ENCODE results near the gene LAMTOR5. TPM values are rescaled to one million over a fixed set of nuclear protein-coding genes. Genes with fewer than 3 reads are reported as not detected.

The LAMTOR5 gene
- total and polyA plus RNA-seq, 2 of the 13 experiments (the other 11 are each of a cell fraction or from before 2014, with no cell fraction given): 96.7 to 400 TPM

DNA sequence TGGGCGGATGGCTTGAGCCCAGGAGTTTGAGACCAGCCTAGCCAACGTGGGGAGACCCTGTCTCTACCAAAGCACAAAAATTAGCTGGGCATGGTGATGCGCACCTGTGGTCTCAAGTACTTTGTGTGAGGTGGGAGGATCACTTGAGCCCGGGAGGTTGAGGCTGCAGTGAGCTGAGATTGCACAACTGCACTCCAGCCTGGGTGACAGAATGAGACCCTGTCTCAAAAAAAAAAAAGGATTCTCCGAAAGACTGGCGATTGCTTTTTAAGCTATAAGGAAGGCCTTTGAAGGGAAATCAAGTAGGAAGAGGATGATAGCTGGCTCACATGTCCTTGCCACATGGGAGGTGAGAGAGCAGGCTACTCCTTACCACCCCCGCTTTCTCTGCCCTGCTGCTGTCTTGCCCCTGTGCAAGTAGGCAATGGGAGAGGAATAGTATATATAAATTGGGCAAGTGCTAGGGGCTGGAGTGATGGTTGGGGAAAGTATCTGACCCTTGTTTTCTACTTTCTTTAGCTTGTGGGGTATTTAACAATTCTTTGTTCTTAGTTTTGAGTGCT is 3.8 kb upstream of the LAMTOR5 start:
- WGBS (ENCODE audit: low lambda C conversion rate): 64% methylated on average over 7 of the region's 7 CpGs
- ChIA-PET CTCF (ENCODE audit: low intra/inter-chr PET ratio, low total read pairs) (interaction anchor here (2.1 kb wide), 1 partner anchor 49 kb away, joined by 28 read pairs; no protein-coding TSS in a partner anchor), POLR2A (no interaction called here)
- no peak overlapping the region for H2AFZ ChIP-seq (ENCODE audit: low read length)
- no peak overlapping the region for H3K4me3 ChIP-seq (replicated peaks in 1 of 3; ENCODE audit: insufficient read depth in 1 of 3, low read depth in 2 of 3, low read length in 3 of 3)
- H3K27me3 ChIP-seq (ENCODE audit: control insufficient read depth in 1 of 2, insufficient read depth in 2 of 2, low read length in 2 of 2): no peaks in the 10 kb centered on the region; a peak in 1 of 5 replicates
- no peaks in the 10 kb centered on the region for H3K36me3 ChIP-seq (replicated peaks in 1 of 2; ENCODE audit: control insufficient read depth in 1 of 2, insufficient read depth in 2 of 2, low read length in 2 of 2)
- no peak for DNase-seq (ENCODE audit: low spot score)
- ATAC-seq: no peak
- in situ Hi-C loops (cut with HindIII; ENCODE audit: extremely low pct_ligation_motif_present, low pct_unique_long_range_greater_than_20kb): loop anchor here (5.0 kb wide), 1 partner anchor 51 kb away; no protein-coding TSS in a partner anchor
- no TSS peak for BruUV-seq (replicated peaks)
- no peak for TF ChIP-seq NAIF1 (CRISPR knock-in tag; IDR thresholded peaks at IDR 0.05; ENCODE audit: borderline replicate concordance)
- no peak for TF ChIP-seq ZNF530 (CRISPR knock-in tag; IDR thresholded peaks at IDR 0.05; ENCODE audit: low read depth)
- no peak for TF ChIP-seq RELA (CRISPR knock-in tag; IDR thresholded peaks at IDR 0.05)
- TF ChIP-seq, protein P1, sequence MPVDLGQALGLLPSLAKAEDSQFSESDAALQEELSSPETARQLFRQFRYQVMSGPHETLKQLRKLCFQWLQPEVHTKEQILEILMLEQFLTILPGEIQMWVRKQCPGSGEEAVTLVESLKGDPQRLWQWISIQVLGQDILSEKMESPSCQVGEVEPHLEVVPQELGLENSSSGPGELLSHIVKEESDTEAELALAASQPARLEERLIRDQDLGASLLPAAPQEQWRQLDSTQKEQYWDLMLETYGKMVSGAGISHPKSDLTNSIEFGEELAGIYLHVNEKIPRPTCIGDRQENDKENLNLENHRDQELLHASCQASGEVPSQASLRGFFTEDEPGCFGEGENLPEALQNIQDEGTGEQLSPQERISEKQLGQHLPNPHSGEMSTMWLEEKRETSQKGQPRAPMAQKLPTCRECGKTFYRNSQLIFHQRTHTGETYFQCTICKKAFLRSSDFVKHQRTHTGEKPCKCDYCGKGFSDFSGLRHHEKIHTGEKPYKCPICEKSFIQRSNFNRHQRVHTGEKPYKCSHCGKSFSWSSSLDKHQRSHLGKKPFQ (CRISPR knock-in tag; IDR thresholded peaks at IDR 0.05; ENCODE audit: insufficient replicate concordance): no peak
- H3K9me3 ChIP-seq (ENCODE audit: low read length): no peaks in the 10 kb centered on the region
- H3K4me2 ChIP-seq (ENCODE audit: low read depth, low read length): no peak overlapping the region
- no peak overlapping the region for H3K9ac ChIP-seq (ENCODE audit: insufficient read depth, low read depth, low read length)
- H3K79me2 ChIP-seq (ENCODE audit: insufficient read depth, low read length): peaks cover 14% of the 10 kb centered on the region
- intact Hi-C loops (cut with micrococcal nuclease; ENCODE audit: unreplicated experiment): no loop called here
- H4K20me1 ChIP-seq (ENCODE audit: insufficient read depth, low read length): no peaks in the 10 kb centered on the region
- no peak overlapping the region for H3K27ac ChIP-seq (ENCODE audit: extremely low read length, insufficient read depth, low read length)
- H3K4me1 ChIP-seq (ENCODE audit: insufficient read depth, low read length): peaks cover 16% of the 10 kb centered on the region
- no peak for FAIRE-seq

DNA sequence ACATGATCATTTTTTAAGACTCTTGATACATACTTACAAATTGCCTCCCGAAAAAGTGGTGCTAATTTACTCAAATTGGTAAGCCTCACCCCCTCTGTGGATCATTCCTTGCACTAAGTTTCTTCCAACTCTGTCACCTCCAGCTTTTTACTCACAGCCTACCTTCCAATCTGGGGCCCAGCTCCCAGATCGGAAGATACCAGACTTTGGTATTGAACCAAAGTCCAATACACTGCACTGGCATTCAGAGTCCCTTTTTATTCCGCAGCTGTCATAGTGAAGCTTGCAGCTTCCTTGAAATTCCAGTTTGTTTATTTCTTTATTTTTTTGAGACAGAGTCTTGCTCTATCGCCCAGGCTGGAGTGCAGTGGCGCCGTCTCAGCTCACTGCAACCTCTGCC is 1.8 kb upstream of the LAMTOR5 start:
- Histone ChIP-seq H3K9ac (ENCODE audit: insufficient read depth, low read depth, low read length) (no peak overlapping the region), H3K27me3 (ENCODE audit: control insufficient read depth in 1 of 2, insufficient read depth in 2 of 2, low read length in 2 of 2) (no peaks in the 10 kb centered on the region; a peak in 1 of 5 replicates), H3K4me2 (ENCODE audit: low read depth, low read length) (no peak overlapping the region), H3K4me3 (replicated peaks in 1 of 3; ENCODE audit: insufficient read depth in 1 of 3, low read depth in 2 of 3, low read length in 3 of 3) (no peak overlapping the region), H3K36me3 (replicated peaks in 1 of 2; ENCODE audit: control insufficient read depth in 1 of 2, insufficient read depth in 2 of 2, low read length in 2 of 2) (peaks cover 0 to 6% of the 10 kb centered on the region in 2 experiments; a peak in 1 of 5 replicates), H3K4me1 (ENCODE audit: insufficient read depth, low read length) (peaks cover 24% of the 10 kb centered on the region), H3K9me3 (ENCODE audit: low read length) (no peaks in the 10 kb centered on the region), H3K27ac (ENCODE audit: extremely low read length, insufficient read depth, low read length) (no peak overlapping the region), H2AFZ (ENCODE audit: low read length) (no peak overlapping the region), H3K79me2 (ENCODE audit: insufficient read depth, low read length) (peaks cover 21% of the 10 kb centered on the region), H4K20me1 (ENCODE audit: insufficient read depth, low read length) (no peaks in the 10 kb centered on the region)
- CTCF ChIA-PET (ENCODE audit: low intra/inter-chr PET ratio, low total read pairs): no interaction called here
- POLR2A ChIA-PET: interaction anchor here (1.1 to 2.3 kb wide), 3 partner anchors 17 to 70 kb away, joined by 4 to 30 read pairs (median 5); partner anchors contain the start of gene RBM15
- FAIRE-seq (no peak), ATAC-seq (no peak), DNase-seq (ENCODE audit: low spot score) (no peak)
- in situ Hi-C loops (cut with HindIII; ENCODE audit: extremely low pct_ligation_motif_present, low pct_unique_long_range_greater_than_20kb) (no loop called here), intact Hi-C loops (cut with micrococcal nuclease; ENCODE audit: unreplicated experiment) (no loop called here)
- no peak for TF ChIP-seq HNRNPL (IDR thresholded peaks at IDR 0.05; ENCODE audit: low read depth, low read length)
- TF ChIP-seq HNRNPK (IDR thresholded peaks at IDR 0.05; ENCODE audit: low read depth, low read length, poor library complexity, severe bottlenecking): no peak
- BruUV-seq (replicated peaks): no TSS peak
- WGBS (ENCODE audit: low lambda C conversion rate): 88% methylated on average over 6 of the region's 6 CpGs

Data from HepG2 (cell line).